Measurements from ENCODE around the gene CTSZ. TPM values are rescaled to one million over a fixed set of nuclear protein-coding genes. Genes with fewer than 3 reads are reported as not detected.

The CTSZ gene
- total and polyA plus RNA-seq, 11 donors, result 92.2 to 482 (median 130) TPM

- Histone ChIP-seq H3K27ac (no peak overlapping the region), H3K36me3 (peaks cover 0 to 8% (median 0%) of the 10 kb centered on the region in 9 donors), H3K4me3 (no peak overlapping the region), H3K4me1 (peaks cover 9 to 41% (median 24%) of the 10 kb centered on the region in 12 donors), H3K27me3 (peaks cover 0 to 4% (median 0%) of the 10 kb centered on the region in 9 donors), H3K9me3 (no peaks in the 10 kb centered on the region)
- intact Hi-C loops (cut with DNase I), result loop anchor here in 5 of 10 donors (5.0 to 10.0 kb wide), 3 partner anchors 152 to 170 kb away; no protein-coding TSS in a partner anchor
- WGBS, 4 donors, result 60 to 84% (median 71%) methylated on average over 3 of the region's 3 CpGs
- DNase-seq (no peak), ATAC-seq (no peak)
- TF ChIP-seq CTCF (IDR thresholded peaks at IDR 0.05) (no peak), POLR2A (IDR thresholded peaks at IDR 0.05) (no peak)
These were observed 37.7 kb upstream of the CTSZ start for GRCh38 chr20:59044796-59045195.

GRCh38 chr20:59044295-59044694 is 37.2 kb upstream of the CTSZ start:
- H3K27ac ChIP-seq, result peak overlapping the region in 2 of 12 donors; percentile 79 to 87
- ATAC-seq (no peak), DNase-seq (no peak)
- intact Hi-C loops (cut with DNase I), result loop anchor here in 5 of 10 donors (5.0 to 10.0 kb wide), 3 partner anchors 152 to 169 kb away; no protein-coding TSS in a partner anchor
- 82 to 93% (median 87%) methylated on average over 3 of the region's 3 CpGs for WGBS, 4 donors
- TF ChIP-seq POLR2A (IDR thresholded peaks at IDR 0.05), result no peak
- no peak for TF ChIP-seq CTCF (IDR thresholded peaks at IDR 0.05)
- H3K36me3 ChIP-seq, result peaks cover 0 to 8% (median 0%) of the 10 kb centered on the region in 9 donors
- peaks cover 9 to 46% (median 27%) of the 10 kb centered on the region in 12 donors for H3K4me1 ChIP-seq
- no peak overlapping the region for H3K4me3 ChIP-seq
- peaks cover 0 to under 1% (median 0%) of the 10 kb centered on the region in 9 donors for H3K27me3 ChIP-seq
- H3K9me3 ChIP-seq, result no peaks in the 10 kb centered on the region

- ATAC-seq (no peak), DNase-seq (no peak)
- H3K36me3 ChIP-seq, result peaks cover 0 to 8% (median 0%) of the 10 kb centered on the region in 9 donors
- intact Hi-C loops (cut with DNase I), result loop anchor here in 5 of 10 donors (5.0 to 10.0 kb wide), 3 partner anchors 151 to 169 kb away; no protein-coding TSS in a partner anchor
- peak overlapping the region in 7 of 12 donors; percentile 15 to 91 (median 84) for H3K27ac ChIP-seq
- H3K4me3 ChIP-seq, result no peak overlapping the region
- H3K9me3 ChIP-seq, result no peaks in the 10 kb centered on the region
- TF ChIP-seq POLR2A (IDR thresholded peaks at IDR 0.05) (no peak), CTCF (IDR thresholded peaks at IDR 0.05) (no peak)
- H3K4me1 ChIP-seq, result peaks cover 9 to 51% (median 28%) of the 10 kb centered on the region in 12 donors
- no peaks in the 10 kb centered on the region for H3K27me3 ChIP-seq
- 81 to 85% (median 82%) methylated on average over 3 of the region's 3 CpGs for WGBS, 4 donors
These were observed 36.6 kb upstream of the CTSZ start for GRCh38 chr20:59043698-59044097.

- 14 to 35% (median 15%) methylated on average over 31 to 66 of the region's 66 CpGs for WGBS, 4 donors
- Histone ChIP-seq H3K27me3 (no peaks in the 10 kb centered on the region), H3K9me3 (no peaks in the 10 kb centered on the region), H3K4me3 (peak overlapping the region; percentile 60 to 97 (median 76)), H3K36me3 (peaks cover 0 to 12% (median 5%) of the 10 kb centered on the region in 9 donors), H3K4me1 (peaks cover 9 to 45% (median 28%) of the 10 kb centered on the region in 12 donors), H3K27ac (peak overlapping the region; percentile 68 to 92 (median 86))
- TF ChIP-seq CTCF (IDR thresholded peaks at IDR 0.05), result peak in 1 of 12 donors; percentile 12
- TF ChIP-seq POLR2A (IDR thresholded peaks at IDR 0.05), result peak in 1 of 2 donors; percentile 57
- intact Hi-C loops (cut with DNase I), result loop anchor here in 5 of 10 donors (5.0 to 10.0 kb wide), 3 partner anchors 151 to 168 kb away; no protein-coding TSS in a partner anchor
- peak; percentile 95 to 99 (median 98) for ATAC-seq
- peak; percentile 94 to 97 (median 94) for DNase-seq
These were observed 36.0 kb upstream of the CTSZ start for GRCh38 chr20:59042796-59043631.

Data from heart left ventricle (tissue), 16 donors.